Left hindlimb (tissue), 1 donor: Measurements from ENCODE around the gene FBXO42.
"Not testable (repeated sequence)": the region's sequence is repeated elsewhere in the genome, so short reads cannot be mapped to it uniquely, and the experiment has no call there.

Experiments
- DNase-seq: peaks from one replicate; pipeline ENCODE4 v3.0.0-alpha.2; 2018

FBXO42 gene

GRCh38 chr1:16215882-16216753 is 136.2 kb downstream of the FBXO42 start:
- DNase-seq, result peak; percentile 91

GRCh38 chr1:16215240-16215639 is 137.0 kb downstream of the FBXO42 start:
- DNase-seq, result not testable (repeated sequence)

- DNase-seq, result not testable (repeated sequence)
These were observed 138.7 kb downstream of the FBXO42 start for GRCh38 chr1:16213544-16213943.

- DNase-seq, result no peak
These were observed 139.3 kb downstream of the FBXO42 start for GRCh38 chr1:16213013-16213412.

- DNase-seq, result no peak
These were observed 139.9 kb downstream of the FBXO42 start, which contains the start of gene ARHGEF19 for GRCh38 chr1:16212251-16212961. TSS of gene ARHGEF19 (minus strand) at chr1:16212652. CDS start at chr1:16209054, 3,598 bp downstream.

GRCh38 chr1:16211824-16212223 is 140.5 kb downstream of the FBXO42 start:
- no peak for DNase-seq

GRCh38 chr1:16210581-16210980 is 141.7 kb downstream of the FBXO42 start:
- DNase-seq, result no peak

GRCh38 chr1:16209847-16210407 is 142.4 kb downstream of the FBXO42 start:
- DNase-seq, result peak; percentile 80

GRCh38 chr1:16209132-16209846 is 143.0 kb downstream of the FBXO42 start:
- DNase-seq, result no peak

GRCh38 chr1:16208270-16208987 is 143.9 kb downstream of the FBXO42 start:
- no peak for DNase-seq

- DNase-seq, result peak; percentile 44
These were observed 144.7 kb downstream of the FBXO42 start for GRCh38 chr1:16207318-16208269.

- peak; percentile 99 for DNase-seq
These were observed 145.5 kb downstream of the FBXO42 start for GRCh38 chr1:16206547-16207317.

GRCh38 chr1:16205891-16206546 is 146.3 kb downstream of the FBXO42 start:
- DNase-seq, result peak; percentile 57

- DNase-seq, result no peak
These were observed 147.0 kb downstream of the FBXO42 start for GRCh38 chr1:16205334-16205671.

GRCh38 chr1:16204634-16205333 is 147.5 kb downstream of the FBXO42 start:
- DNase-seq, result no peak

GRCh38 chr1:16204216-16204615 is 148.1 kb downstream of the FBXO42 start:
- DNase-seq, result no peak

- DNase-seq, result no peak
These were observed 148.7 kb downstream of the FBXO42 start for GRCh38 chr1:16203550-16203949.

- no peak for DNase-seq
These were observed 149.7 kb downstream of the FBXO42 start for GRCh38 chr1:16202281-16203210.
